IMR-90 (cell line): ENCODE measurements around the gene KCNK10. TPM values are rescaled to one million over a fixed set of nuclear protein-coding genes. Genes with fewer than 3 reads are reported as not detected.

Source experiments
- ATAC-seq: fragments of 200-7000 bp; cut with Tn5 transposase; 2 replicates; pipeline ENCODE4 v1.9.1; 2020; ENCODE audit warnings: low read depth, mild to moderate bottlenecking, moderate library complexity
- BruUV-seq: library from RNA; stranded (reverse); fragments of 400-500 nt; replicated peaks from 2 replicates; lab custom pipeline; 2021; lab: Mats Ljungman, UMichigan
- CTCF ChIA-PET: fragments of 300-600 bp; formaldehyde crosslinking; extraction: SDS; loops from one replicate; lab custom pipeline; 2021; ENCODE audit warnings: antibody characterized with exemption; lab: Yijun Ruan, JAX
- POLR2A ChIA-PET: fragments of 300-600 bp; sonication (Branson Sonifier 250); formaldehyde crosslinking; loops from one replicate; lab custom pipeline; 2022; ENCODE audit warnings: antibody characterized with exemption; ENCODE audit not compliant: unreplicated experiment; lab: Charles Lee
- DNase-seq: peaks from one replicate; pipeline ENCODE4 v3.0.0; 2013
- H2AFZ ChIP-seq: replicated peaks from 2 replicates; pipeline ENCODE3; 2013; ENCODE audit warnings: low read length, mild to moderate bottlenecking; ENCODE audit not compliant: poor library complexity
- H2AK5ac ChIP-seq: 2 replicates; pipeline ENCODE4 v1.6.1; 2013; ENCODE audit warnings: low read depth, low read length, inconsistent platforms
- H2AK9ac ChIP-seq: replicated peaks from 2 replicates; pipeline ENCODE3; 2013; ENCODE audit warnings: mild to moderate bottlenecking, low read depth, low read length, moderate library complexity; ENCODE audit not compliant: poor library complexity
- H2BK120ac ChIP-seq: 2 replicates; pipeline ENCODE4 v1.6.1; 2013; ENCODE audit warnings: low read depth, low read length, inconsistent platforms
- H2BK15ac ChIP-seq: 3 replicates; pipeline ENCODE4 v1.6.1; 2013; ENCODE audit warnings: low read depth, low read length, inconsistent platforms
- H2BK20ac ChIP-seq: 2 replicates; pipeline ENCODE4 v1.6.1; 2013; ENCODE audit warnings: low read depth, mild to moderate bottlenecking, inconsistent platforms, low read length, moderate library complexity
- H2BK5ac ChIP-seq: 2 replicates; pipeline ENCODE4 v1.6.1; 2013; ENCODE audit warnings: mild to moderate bottlenecking, low read depth, low read length, inconsistent platforms; ENCODE audit not compliant: poor library complexity, severe bottlenecking
- H3K14ac ChIP-seq: replicated peaks from 2 replicates; pipeline ENCODE4 v1.6.1; 2013; ENCODE audit warnings: low read depth, low read length, inconsistent platforms
- H3K18ac ChIP-seq: 2 replicates; pipeline ENCODE4 v1.6.1; 2013; ENCODE audit warnings: low read depth, low read length, control low read depth
- H3K23ac ChIP-seq: 2 replicates; pipeline ENCODE4 v1.6.1; 2013; ENCODE audit warnings: low read depth, low read length, inconsistent platforms
- H3K27ac ChIP-seq: 2 replicates; pipeline ENCODE4 v1.5.1; 2013; ENCODE audit warnings: mild to moderate bottlenecking, control low read depth, low read length; ENCODE audit not compliant: insufficient read depth
- H3K27me3 ChIP-seq: 2 replicates; pipeline ENCODE4 v1.6.1; 2013; ENCODE audit warnings: low read length; ENCODE audit not compliant: control insufficient read depth, insufficient read depth
- H3K36me3 ChIP-seq: 2 replicates; pipeline ENCODE4 v1.6.1; 2013; ENCODE audit warnings: low read length, mixed read lengths; ENCODE audit not compliant: control insufficient read depth, insufficient read depth
- H3K4ac ChIP-seq: 2 replicates; pipeline ENCODE4 v1.6.1; 2013; ENCODE audit warnings: low read depth, low read length, inconsistent platforms
- H3K4me1 ChIP-seq: 2 replicates; pipeline ENCODE4 v1.6.1; 2013; ENCODE audit warnings: low read length, mixed read lengths; ENCODE audit not compliant: control insufficient read depth, insufficient read depth
- H3K4me2 ChIP-seq: 2 replicates; pipeline ENCODE4 v1.6.1; 2013; ENCODE audit warnings: low read depth, mild to moderate bottlenecking, control low read depth, low read length, moderate library complexity
- H3K4me3 ChIP-seq: 2 replicates; pipeline ENCODE4 v1.5.1; 2013; ENCODE audit warnings: low read depth, mild to moderate bottlenecking, control low read depth, low read length, moderate library complexity; ENCODE audit not compliant: insufficient read depth
- H3K56ac ChIP-seq: 2 replicates; pipeline ENCODE4 v1.6.1; 2013; ENCODE audit warnings: low read length, inconsistent platforms; ENCODE audit not compliant: insufficient read depth; ENCODE audit errors: extremely low read depth
- H3K79me1 ChIP-seq, 2 experiments: 2 replicates each; pipeline ENCODE4 v1.6.1; 2013; ENCODE audit warnings: low read length in 2 of 2, inconsistent platforms in 1 of 2, low read depth in 1 of 2
- H3K9ac ChIP-seq: 2 replicates; pipeline ENCODE4 v1.6.1; 2013; ENCODE audit warnings: low read depth, low read length, control low read depth
- H3K9me1 ChIP-seq: 2 replicates; pipeline ENCODE4 v1.6.1; 2013; ENCODE audit warnings: low read length, inconsistent platforms; ENCODE audit not compliant: insufficient read depth
- H3K9me3 ChIP-seq: 2 replicates; pipeline ENCODE4 v1.6.1; 2013; ENCODE audit warnings: low read length; ENCODE audit not compliant: control insufficient read depth, insufficient read depth
- H4K20me1 ChIP-seq: 2 replicates; pipeline ENCODE4 v1.6.1; 2013; ENCODE audit warnings: low read length, inconsistent platforms; ENCODE audit not compliant: insufficient read depth
- H4K5ac ChIP-seq: 2 replicates; pipeline ENCODE4 v1.6.1; 2013; ENCODE audit warnings: mild to moderate bottlenecking, low read depth, low read length, control low read depth
- H4K8ac ChIP-seq, 2 experiments: 2 replicates each; pipeline ENCODE4 v1.6.1; 2013; ENCODE audit warnings: low read depth in 2 of 2, low read length in 2 of 2, control low read depth in 1 of 2, inconsistent platforms in 1 of 2
- H4K91ac ChIP-seq: 2 replicates; pipeline ENCODE4 v1.6.1; 2013; ENCODE audit warnings: low read depth, low read length, inconsistent platforms; ENCODE audit not compliant: insufficient read depth
- BHLHE40 ChIP-seq: fragments of 150-350 bp; IDR thresholded peaks from 2 replicates; pipeline ENCODE4 v1.6.1; 2016; ENCODE audit warnings: mild to moderate bottlenecking, low read depth, low read length
- CEBPB ChIP-seq: IDR thresholded peaks from 2 replicates; pipeline ENCODE4 v1.6.1; 2012; ENCODE audit warnings: low read depth, low read length, improper control_type of control experiment
- CHD1 ChIP-seq: IDR thresholded peaks from 2 replicates; pipeline ENCODE4 v1.6.1; 2012; ENCODE audit warnings: low read depth, low read length, improper control_type of control experiment
- CTCF ChIP-seq: conservative IDR thresholded peaks from 2 replicates; pipeline ENCODE4 v1.5.1; 2012; ENCODE audit warnings: mild to moderate bottlenecking, low read depth, low read length, improper control_type of control experiment
- ELK1 ChIP-seq: fragments of 150-350 bp; IDR thresholded peaks from 2 replicates; pipeline ENCODE4 v1.6.1; 2016; ENCODE audit warnings: low read depth, mild to moderate bottlenecking, low read length, moderate library complexity, borderline replicate concordance
- FOS ChIP-seq: fragments of 150-350 bp; IDR thresholded peaks from 2 replicates; pipeline ENCODE4 v1.6.1; 2016; ENCODE audit warnings: low read depth, low read length
- MAFK ChIP-seq: IDR thresholded peaks from 2 replicates; pipeline ENCODE4 v1.6.1; 2012; ENCODE audit warnings: low read depth, low read length, improper control_type of control experiment
- MAZ ChIP-seq: IDR thresholded peaks from 2 replicates; pipeline ENCODE4 v1.6.1; 2012; ENCODE audit warnings: low read depth, mild to moderate bottlenecking, low read length, improper control_type of control experiment, moderate library complexity, borderline replicate concordance
- NFE2L2 ChIP-seq: fragments of 150-350 bp; IDR thresholded peaks from 2 replicates; pipeline ENCODE4 v1.6.1; 2016; ENCODE audit warnings: low read depth, mild to moderate bottlenecking, low read length
- POLR2A ChIP-seq: IDR thresholded peaks from 2 replicates; pipeline ENCODE4 v1.6.1; 2012; ENCODE audit warnings: mild to moderate bottlenecking, low read depth, low read length
- RAD21 ChIP-seq: IDR thresholded peaks from 2 replicates; pipeline ENCODE4 v1.6.1; 2012; ENCODE audit warnings: low read length, improper control_type of control experiment
- RCOR1 ChIP-seq: IDR thresholded peaks from 2 replicates; pipeline ENCODE4 v1.6.1; 2012; ENCODE audit warnings: mild to moderate bottlenecking, low read length, improper control_type of control experiment; ENCODE audit not compliant: insufficient replicate concordance
- RFX5 ChIP-seq: IDR thresholded peaks from 2 replicates; pipeline ENCODE4 v1.8.0; 2012; ENCODE audit warnings: low read depth, mild to moderate bottlenecking, low read length, moderate library complexity
- SMC3 ChIP-seq: fragments of 150-350 bp; IDR thresholded peaks from 2 replicates; pipeline ENCODE4 v1.6.1; 2016; ENCODE audit warnings: low read depth, mild to moderate bottlenecking, antibody characterized with exemption, low read length, moderate library complexity
- USF2 ChIP-seq: fragments of 150-350 bp; IDR thresholded peaks from 2 replicates; pipeline ENCODE4 v1.6.1; 2017; ENCODE audit warnings: mild to moderate bottlenecking, antibody characterized with exemption, low read length, low read depth
- WGBS, 2 experiments: methylation state at CpG; one replicate each; pipeline versions ENCODE4 v1.1.5 to v1.1.7; 2013; ENCODE audit warnings: missing lambda C conversion rate in 2 of 2; ENCODE audit not compliant: insufficient read length in 1 of 2; ENCODE audit errors: extremely low coverage in 2 of 2; 5-methylcytosine and 5-hydroxymethylcytosine counted together
- dilution Hi-C: fragments of 300-500 bp; cut with HindIII; formaldehyde crosslinking; loops from one replicate; pipeline ENCODE4 v1.14.3; 2018; ENCODE audit warnings: low sequenced_read_pairs; ENCODE audit not compliant: unreplicated experiment
- in situ Hi-C: fragments of 300-500 bp; cut with MboI; formaldehyde crosslinking; loops from 3 replicates; pipeline ENCODE4 v1.14.3; 2019; ENCODE audit warnings: low sequenced_read_pairs, inconsistent platforms, mixed read lengths
- intact Hi-C: fragments of 100-400 bp; cut with micrococcal nuclease; formaldehyde crosslinking; loops from 2 replicates; pipeline ENCODE4 v1.10.0; 2022
- polyA plus RNA-seq, 3 experiments: library from polyadenylated mRNA; depleted of rRNA; stranded (reverse); fragments of >200 nt; gene quantifications; 2 replicates each; pipeline ENCODE4 v1.2.3, GENCODE V29; 2012; ENCODE audit warnings: low replicate concordance in 1 of 3
- total RNA-seq: library from RNA; depleted of rRNA; stranded (reverse); fragments of >200 nt; gene quantifications from 2 replicates; pipeline ENCODE4 v1.2.3, GENCODE V29; 2012

Gene KCNK10
- total and polyA plus RNA-seq, 2 of the 4 experiments (the other 2 are of a cell fraction): not detected

- no peak for DNase-seq
- no peak overlapping the region for H3K4me3 ChIP-seq
- H3K56ac ChIP-seq: no peak overlapping the region
- H2BK120ac ChIP-seq: no peak overlapping the region
- no peaks in the 10 kb centered on the region for H3K9me1 ChIP-seq
- WGBS, 2 experiments: no CpG with 5 or more reads among the region's 7 CpGs
- H3K9ac ChIP-seq: no peak overlapping the region
- H4K5ac ChIP-seq: no peak overlapping the region
- H2BK15ac ChIP-seq: no peak overlapping the region
- H2BK20ac ChIP-seq: no peak overlapping the region
- no peak overlapping the region for H3K27ac ChIP-seq
- H2AK9ac ChIP-seq: no peak overlapping the region
- ChIA-PET CTCF (interaction anchor here (0.6 kb wide), 2 partner anchors 10 to 1462 kb away, joined by 3 to 4 read pairs; no protein-coding TSS in a partner anchor), POLR2A (no interaction called here)
- no peak overlapping the region for H2BK5ac ChIP-seq
- no peaks in the 10 kb centered on the region for H3K36me3 ChIP-seq
- H3K9me3 ChIP-seq: no peaks in the 10 kb centered on the region
- no peak overlapping the region for H3K23ac ChIP-seq
- H4K20me1 ChIP-seq: no peaks in the 10 kb centered on the region
- H3K79me1 ChIP-seq: no peaks in the 10 kb centered on the region
- intact Hi-C loops (no loop called here), in situ Hi-C loops (loop anchor here (10.0 kb wide), 1 partner anchor 358 kb away; the partner anchor contains the start of gene PTPN21), dilution Hi-C loops (no loop called here)
- no peak overlapping the region for H3K4ac ChIP-seq
- H3K4me2 ChIP-seq: no peak overlapping the region
- peaks cover 11% of the 10 kb centered on the region for H3K27me3 ChIP-seq
- no peak overlapping the region for H4K8ac ChIP-seq
- no peak overlapping the region for H4K91ac ChIP-seq
- H3K14ac ChIP-seq: no peak overlapping the region
- H3K18ac ChIP-seq: no peak overlapping the region
- ATAC-seq: no peak
- no peak overlapping the region for H2AK5ac ChIP-seq
- no TSS peak for BruUV-seq
- no peak overlapping the region for H2AFZ ChIP-seq
- no peaks in the 10 kb centered on the region for H3K4me1 ChIP-seq
- TF ChIP-seq CEBPB (no peak), NFE2L2 (no peak), CTCF (no peak), POLR2A (no peak), RAD21 (no peak), RCOR1 (no peak), CHD1 (no peak), FOS (no peak), USF2 (no peak), ELK1 (no peak), MAFK (no peak), SMC3 (no peak), RFX5 (no peak), MAZ (no peak), BHLHE40 (no peak)
These were observed 126.8 kb downstream of the KCNK10 start for GRCh38 chr14:88196116-88196890.
